ENCODE data around the gene CHTF18. TPM values are rescaled to one million over a fixed set of nuclear protein-coding genes. Genes with fewer than 3 reads are reported as not detected.

The CHTF18 gene
- total and polyA plus RNA-seq, 9 donors: 0.32 to 25.5 (median 18.7) TPM

DNA sequence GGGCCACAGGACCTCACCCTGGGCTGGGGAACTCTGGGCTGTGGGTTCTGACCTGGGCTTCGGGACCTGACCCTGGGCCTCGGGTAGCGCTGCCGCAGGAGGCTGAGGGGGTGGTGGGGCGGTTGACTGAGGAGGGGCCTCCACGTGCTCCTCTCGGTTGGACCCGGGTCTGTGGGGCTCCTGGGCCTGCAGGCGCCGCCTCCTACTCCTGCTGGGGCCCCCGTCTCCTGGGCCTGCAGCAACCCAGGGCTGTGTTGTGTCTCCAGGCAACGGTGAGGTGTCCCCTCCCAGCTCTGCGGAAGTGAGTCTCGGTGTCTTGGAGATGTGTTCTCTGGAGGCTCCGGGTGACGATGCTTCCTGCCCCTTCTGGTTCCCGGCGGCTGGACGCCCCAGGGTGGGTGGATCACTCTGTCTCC is 53.6 kb downstream of the CHTF18 start:
- no peaks in the 10 kb centered on the region for H3K36me3 ChIP-seq
- TF ChIP-seq, protein P1, sequence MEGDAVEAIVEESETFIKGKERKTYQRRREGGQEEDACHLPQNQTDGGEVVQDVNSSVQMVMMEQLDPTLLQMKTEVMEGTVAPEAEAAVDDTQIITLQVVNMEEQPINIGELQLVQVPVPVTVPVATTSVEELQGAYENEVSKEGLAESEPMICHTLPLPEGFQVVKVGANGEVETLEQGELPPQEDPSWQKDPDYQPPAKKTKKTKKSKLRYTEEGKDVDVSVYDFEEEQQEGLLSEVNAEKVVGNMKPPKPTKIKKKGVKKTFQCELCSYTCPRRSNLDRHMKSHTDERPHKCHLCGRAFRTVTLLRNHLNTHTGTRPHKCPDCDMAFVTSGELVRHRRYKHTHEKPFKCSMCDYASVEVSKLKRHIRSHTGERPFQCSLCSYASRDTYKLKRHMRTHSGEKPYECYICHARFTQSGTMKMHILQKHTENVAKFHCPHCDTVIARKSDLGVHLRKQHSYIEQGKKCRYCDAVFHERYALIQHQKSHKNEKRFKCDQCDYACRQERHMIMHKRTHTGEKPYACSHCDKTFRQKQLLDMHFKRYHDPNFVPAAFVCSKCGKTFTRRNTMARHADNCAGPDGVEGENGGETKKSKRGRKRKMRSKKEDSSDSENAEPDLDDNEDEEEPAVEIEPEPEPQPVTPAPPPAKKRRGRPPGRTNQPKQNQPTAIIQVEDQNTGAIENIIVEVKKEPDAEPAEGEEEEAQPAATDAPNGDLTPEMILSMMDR (IDR thresholded peaks at IDR 0.05): no peak
- TF ChIP-seq EP300 (IDR thresholded peaks at IDR 0.05): no peak
- no peak for TF ChIP-seq POLR2A (IDR thresholded peaks at IDR 0.05)
- 37 to 59% (median 51%) methylated on average over 18 to 19 of the region's 19 CpGs for WGBS, 3 donors
- H3K4me1 ChIP-seq (ENCODE audit: insufficient read depth): no peaks in the 10 kb centered on the region
- H3K27me3 ChIP-seq: no peaks in the 10 kb centered on the region
- intact Hi-C loops (cut with DNase I): no loop called here
- DNase-seq: no peak
- H3K4me3 ChIP-seq: no peak overlapping the region
- H3K9me3 ChIP-seq: no peaks in the 10 kb centered on the region
- H3K27ac ChIP-seq: no peak overlapping the region

DNA sequence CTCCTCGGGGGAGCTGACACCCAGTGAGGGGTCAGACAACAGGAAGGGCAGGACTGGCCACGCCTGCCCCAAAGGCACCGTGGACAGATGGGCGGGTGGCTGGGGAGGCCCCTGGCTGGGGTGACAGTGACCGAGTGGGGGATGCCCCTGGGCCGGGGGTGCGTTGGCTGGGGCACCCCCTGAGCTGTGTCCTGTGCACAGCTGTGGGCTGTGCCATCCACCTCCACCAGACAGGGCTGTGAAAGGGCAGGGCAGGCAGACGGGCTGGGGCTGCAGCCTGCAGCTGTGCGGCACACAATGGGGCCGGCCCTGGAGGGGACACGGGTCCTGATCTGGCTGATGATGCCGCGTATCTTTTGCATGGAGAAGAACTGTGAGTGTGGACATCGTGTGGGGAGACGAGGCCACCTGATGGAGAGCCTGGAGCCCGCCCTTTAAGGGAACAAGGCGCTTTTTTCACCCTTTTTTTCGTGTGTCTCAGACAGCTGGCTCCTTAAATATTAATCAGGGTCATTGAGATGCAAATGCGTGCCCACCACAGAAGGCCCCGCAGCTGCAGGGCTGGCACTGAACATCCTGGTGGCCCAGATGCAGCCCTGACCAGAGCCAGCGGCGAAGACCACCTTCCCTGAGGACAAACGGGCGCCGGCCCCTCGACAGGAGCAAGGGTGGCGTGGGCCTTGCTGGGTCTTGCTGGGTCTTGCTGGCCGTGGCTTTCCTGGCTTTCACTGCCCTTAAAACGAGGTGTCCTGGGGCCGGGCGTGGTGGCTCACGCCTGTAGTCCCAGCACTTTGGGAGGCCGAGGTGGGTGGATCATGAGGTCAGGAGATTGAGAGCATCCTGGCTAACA is 54.5 kb downstream of the CHTF18 start:
- TF ChIP-seq POLR2A (IDR thresholded peaks at IDR 0.05): no peak
- no peak for TF ChIP-seq EP300 (IDR thresholded peaks at IDR 0.05)
- TF ChIP-seq, protein P1 (IDR thresholded peaks at IDR 0.05): no peak
- H3K9me3 ChIP-seq: no peaks in the 10 kb centered on the region
- no peaks in the 10 kb centered on the region for H3K36me3 ChIP-seq
- no peak for DNase-seq
- no peak overlapping the region for H3K4me3 ChIP-seq
- no peaks in the 10 kb centered on the region for H3K27me3 ChIP-seq
- H3K27ac ChIP-seq: no peak overlapping the region
- intact Hi-C loops (cut with DNase I): no loop called here
- no peaks in the 10 kb centered on the region for H3K4me1 ChIP-seq (ENCODE audit: insufficient read depth)
- 78 to 86% (median 79%) methylated on average over 31 to 33 of the region's 33 CpGs for WGBS, 3 donors

DNA sequence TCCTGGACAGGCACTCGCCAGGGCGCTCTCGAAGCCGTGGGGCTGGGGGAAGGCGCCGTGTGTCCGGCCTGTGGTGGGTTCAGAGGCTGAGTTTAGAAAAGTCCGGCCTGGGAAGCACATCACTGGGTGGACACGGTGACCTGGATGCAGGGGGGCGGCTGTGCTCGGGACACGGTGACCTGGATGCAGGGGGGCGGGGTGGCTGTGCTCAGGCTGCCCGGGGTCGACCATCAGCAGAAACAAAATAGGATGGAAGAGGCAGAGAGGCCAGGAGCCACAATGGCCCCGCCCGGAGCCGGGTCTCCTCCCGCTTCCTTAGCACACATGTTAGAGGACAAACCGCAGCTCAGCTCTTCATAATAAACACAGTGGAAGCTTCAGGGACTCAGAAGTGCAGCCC is 55.4 kb downstream of the CHTF18 start:
- WGBS, 3 donors: 74 to 87% (median 86%) methylated on average over 20 of the region's 20 CpGs
- Histone ChIP-seq H3K4me1 (ENCODE audit: insufficient read depth) (no peaks in the 10 kb centered on the region), H3K9me3 (no peaks in the 10 kb centered on the region), H3K4me3 (no peak overlapping the region), H3K27me3 (no peaks in the 10 kb centered on the region), H3K27ac (no peak overlapping the region), H3K36me3 (no peaks in the 10 kb centered on the region)
- intact Hi-C loops (cut with DNase I): no loop called here
- TF ChIP-seq, protein P1 (IDR thresholded peaks at IDR 0.05): no peak
- no peak for TF ChIP-seq POLR2A (IDR thresholded peaks at IDR 0.05)
- peak in 1 of 5 donors; percentile 9 for DNase-seq

DNA sequence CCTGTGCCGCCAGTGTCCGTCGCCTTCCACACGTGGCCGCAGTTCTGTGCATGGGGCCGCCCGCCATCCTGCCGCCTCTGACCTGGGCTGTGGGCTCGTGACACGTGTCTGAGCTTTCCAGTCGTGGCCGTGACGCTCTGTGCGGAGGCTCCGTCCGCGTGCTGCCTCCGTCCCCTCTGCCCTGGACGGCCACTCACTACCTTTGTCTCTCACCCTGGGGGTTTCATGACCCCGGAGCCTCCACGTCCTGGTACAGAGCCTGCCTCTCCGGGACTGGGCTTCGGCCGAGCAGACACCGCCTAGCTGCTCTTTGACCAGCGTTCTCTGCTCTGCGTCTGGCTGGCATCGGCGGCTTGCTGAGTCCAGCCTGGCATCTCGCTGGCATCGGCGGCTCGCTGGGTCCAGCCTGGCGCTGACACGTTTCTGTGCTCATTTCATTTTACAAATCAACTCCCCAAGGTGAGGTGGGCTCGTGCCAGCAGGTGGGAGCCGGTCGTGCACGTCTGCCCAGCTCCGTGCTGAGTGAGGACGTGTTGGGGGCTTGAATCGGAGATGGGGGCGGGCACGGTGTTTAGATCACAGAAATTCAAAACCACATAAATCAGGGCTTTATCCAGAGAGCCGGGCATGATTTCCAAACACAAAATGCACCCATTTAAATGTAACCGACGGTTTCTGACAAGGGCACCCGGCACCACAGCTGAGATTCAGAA is 56.4 kb downstream of the CHTF18 start:
- H3K9me3 ChIP-seq: no peaks in the 10 kb centered on the region
- H3K4me3 ChIP-seq: no peak overlapping the region
- no peaks in the 10 kb centered on the region for H3K36me3 ChIP-seq
- intact Hi-C loops (cut with DNase I): no loop called here
- no peaks in the 10 kb centered on the region for H3K27me3 ChIP-seq
- H3K4me1 ChIP-seq (ENCODE audit: insufficient read depth): no peaks in the 10 kb centered on the region
- TF ChIP-seq EP300 (IDR thresholded peaks at IDR 0.05) (no peak), POLR2A (IDR thresholded peaks at IDR 0.05) (no peak)
- TF ChIP-seq, protein P1 (IDR thresholded peaks at IDR 0.05): no peak
- no peak overlapping the region for H3K27ac ChIP-seq
- DNase-seq: no peak
- WGBS, 3 donors: 87 to 89% (median 89%) methylated on average over 48 of the region's 48 CpGs
